K562 (cell line): Measurements from ENCODE around the gene TMEM61. TPM values are rescaled to one million over a fixed set of nuclear protein-coding genes. Genes with fewer than 3 reads are reported as not detected.

Experiments
- ATAC-seq: fragments of 200-7000 bp; cut with Tn5 transposase; 3 replicates; pipeline ENCODE4 v1.9.1; 2020; ENCODE audit warnings: moderate library complexity
- BruUV-seq: library from RNA; stranded (reverse); fragments of 400-500 nt; replicated peaks from 2 replicates; lab custom pipeline; 2021; lab: Mats Ljungman, UMichigan
- CTCF ChIA-PET: fragments of 300-600 bp; formaldehyde crosslinking; extraction: SDS; loops from one replicate; lab custom pipeline; 2021; ENCODE audit warnings: low intra/inter-chr PET ratio; lab: Yijun Ruan, JAX
- POLR2A ChIA-PET: fragments of 300-600, 350-650 bp; sonication (Branson Sonifier 250); formaldehyde crosslinking; extraction: SDS; loops from one replicate; lab custom pipeline; 2021; ENCODE audit warnings: antibody characterized with exemption, inconsistent platforms; lab: Yijun Ruan, JAX
- DNase-seq, 4 experiments: peaks; one replicate each; pipeline versions ENCODE4 v3.0.0 to v3.0.0-alpha.2; 2011 to 2018; ENCODE audit warnings: low spot score in 3 of 4, mixed read lengths in 3 of 4; ENCODE audit errors: extremely low read depth in 1 of 4
- FAIRE-seq: peaks from 2 replicates; lab custom pipeline; 2011; peaks lifted over from hg19 to GRCh38; lab: Jason Lieb, UNC
- H2AFZ ChIP-seq: 2 replicates; pipeline ENCODE4 v1.6.0; 2011; ENCODE audit warnings: low read depth, low read length, control low read depth, inconsistent platforms
- H3K27ac ChIP-seq: fragments of 200-600 bp; 3 replicates; pipeline ENCODE4 v1.8.0; 2011; ENCODE audit warnings: low read depth, mild to moderate bottlenecking, control low read depth, inconsistent platforms, low read length, moderate library complexity, mixed read lengths; ENCODE audit errors: extremely low read depth
- H3K27me3 ChIP-seq, 2 experiments: fragments of 300-600 bp in 1 of 2; 2 replicates in 1 of 2; 3 replicates in 1 of 2; pipeline versions ENCODE4 v1.6.0 to v1.8.0; 2011; ENCODE audit warnings: inconsistent platforms in 2 of 2, low read length in 2 of 2, mild to moderate bottlenecking in 1 of 2, mixed read lengths in 1 of 2, moderate library complexity in 1 of 2; ENCODE audit not compliant: control insufficient read depth in 2 of 2, insufficient read depth in 2 of 2
- H3K36me3 ChIP-seq: fragments of 300-600 bp; 3 replicates; pipeline ENCODE4 v1.8.0; 2011; ENCODE audit warnings: mild to moderate bottlenecking, low read length, inconsistent platforms; ENCODE audit not compliant: control insufficient read depth, insufficient read depth
- H3K4me1 ChIP-seq, 2 experiments: fragments of 200-600 bp in 1 of 2; replicated peaks in 1 of 2; 2 replicates in 1 of 2; 3 replicates in 1 of 2; pipeline versions ENCODE4 v1.5.1 to v1.8.0; 2011; ENCODE audit warnings: inconsistent platforms in 2 of 2, low read length in 2 of 2, mild to moderate bottlenecking in 1 of 2, mixed read lengths in 1 of 2, moderate library complexity in 1 of 2; ENCODE audit not compliant: control insufficient read depth in 2 of 2, insufficient read depth in 2 of 2
- H3K4me2 ChIP-seq: 2 replicates; pipeline ENCODE4 v1.6.1; 2011; ENCODE audit warnings: low read length, control low read depth, inconsistent platforms, mixed read lengths; ENCODE audit not compliant: insufficient read depth
- H3K4me3 ChIP-seq: fragments of 200-600 bp; sonication (generic), shearing (Covaris generic); 2 replicates; pipeline ENCODE4 v1.5.1; 2016; ENCODE audit warnings: control low read depth, inconsistent platforms
- H3K79me2 ChIP-seq: fragments of 200-600 bp; 3 replicates; pipeline ENCODE4 v1.8.0; 2011; ENCODE audit warnings: low read length, inconsistent platforms; ENCODE audit not compliant: control insufficient read depth, insufficient read depth
- H3K9ac ChIP-seq, 2 experiments: 2 replicates each; pipeline versions ENCODE4 v1.6.0 to v1.6.1; 2011; ENCODE audit warnings: low read depth in 2 of 2, low read length in 2 of 2, control low read depth in 1 of 2, inconsistent platforms in 1 of 2, mild to moderate bottlenecking in 1 of 2, mixed read lengths in 1 of 2; ENCODE audit not compliant: insufficient read depth in 1 of 2
- H3K9me1 ChIP-seq: one replicate; pipeline ENCODE4 v1.6.0; 2011; ENCODE audit warnings: inconsistent platforms, mild to moderate bottlenecking, low read length, moderate library complexity; ENCODE audit not compliant: control insufficient read depth, insufficient read depth
- H3K9me3 ChIP-seq: replicated peaks from 2 replicates; pipeline ENCODE4 v1.5.1; 2011; ENCODE audit warnings: low read depth, low read length, inconsistent platforms; ENCODE audit not compliant: control insufficient read depth, insufficient read depth
- H4K20me1 ChIP-seq: replicated peaks from 2 replicates; pipeline ENCODE4 v1.6.1; 2011; ENCODE audit warnings: low read length, inconsistent platforms, mixed read lengths; ENCODE audit not compliant: control insufficient read depth, insufficient read depth
- FOXJ3 ChIP-seq: sonication (generic); formaldehyde crosslinking; IDR thresholded peaks from 2 replicates; pipeline ENCODE4 v1.4.0; 2020; ENCODE audit warnings: mild to moderate bottlenecking, missing genetic modification reagents
- GABPB2 ChIP-seq: fragments of 250-450 bp; sonication (Bioruptor Pico); conservative IDR thresholded peaks from 2 replicates; pipeline ENCODE4 v1.5.1; 2021; ENCODE audit warnings: mild to moderate bottlenecking
- HMG20A ChIP-seq: fragments of 450-650 bp; formaldehyde crosslinking; conservative IDR thresholded peaks from 2 replicates; pipeline ENCODE4 v1.4.0; 2020; ENCODE audit warnings: mild to moderate bottlenecking, mixed read lengths
- KDM4B ChIP-seq, 2 experiments: fragments of 450-650 bp in 1 of 2; sonication (generic) in 1 of 2; IDR thresholded peaks; 2 replicates each; pipeline ENCODE4 v1.6.1; 2016 to 2017; ENCODE audit warnings: borderline replicate concordance in 2 of 2, antibody characterized with exemption in 1 of 2, low read depth in 1 of 2, mild to moderate bottlenecking in 1 of 2
- NFE2L1 ChIP-seq: fragments of 450-650 bp; IDR thresholded peaks from 2 replicates; pipeline ENCODE4 v1.6.1; 2016; ENCODE audit warnings: missing genetic modification characterization, low read depth, mild to moderate bottlenecking, missing compliant biosample characterization, moderate library complexity, borderline replicate concordance
- PHB2 ChIP-seq: fragments of 450-650 bp; IDR thresholded peaks from 2 replicates; pipeline ENCODE4 v1.6.1; 2017; ENCODE audit warnings: low read depth
- PTRF ChIP-seq: fragments of 450-650 bp; IDR thresholded peaks from 2 replicates; pipeline ENCODE4 v1.6.1; 2016; ENCODE audit warnings: mild to moderate bottlenecking, missing genetic modification characterization, missing compliant biosample characterization
- RCOR1 ChIP-seq, 2 experiments: IDR thresholded peaks; 2 replicates each; pipeline ENCODE4 v1.6.1; 2012; ENCODE audit warnings: low read depth in 2 of 2, low read length in 2 of 2, borderline replicate concordance in 1 of 2, improper control_type of control experiment in 1 of 2
- SIX5 ChIP-seq, 2 experiments: IDR thresholded peaks; 2 replicates each; pipeline ENCODE4 v1.6.1; 2011; ENCODE audit warnings: low read length in 2 of 2, borderline replicate concordance in 1 of 2, low read depth in 1 of 2, mild to moderate bottlenecking in 1 of 2, moderate library complexity in 1 of 2; ENCODE audit not compliant: insufficient read depth in 1 of 2
- SMARCA5 ChIP-seq: fragments of 450-650 bp; IDR thresholded peaks from 2 replicates; pipeline ENCODE4 v1.6.1; 2016
- TEAD4 ChIP-seq, 2 experiments: sonication (generic) in 1 of 2; formaldehyde crosslinking in 1 of 2; IDR thresholded peaks; 2 replicates each; pipeline versions ENCODE4 v1.6.1 to v1.8.0; 2012 to 2022; ENCODE audit warnings: borderline replicate concordance in 1 of 2, inconsistent platforms in 1 of 2, low read length in 1 of 2, mild to moderate bottlenecking in 1 of 2, missing genetic modification reagents in 1 of 2
- TOE1 ChIP-seq, 2 experiments: fragments of 450-650 bp in 1 of 2; sonication (generic) in 1 of 2; formaldehyde crosslinking in 1 of 2; IDR thresholded peaks; 2 replicates each; pipeline versions ENCODE4 v1.7.1 to v1.8.0; 2016 to 2022; ENCODE audit warnings: borderline replicate concordance in 2 of 2, mild to moderate bottlenecking in 2 of 2, antibody characterized with exemption in 1 of 2, inconsistent platforms in 1 of 2, low read depth in 1 of 2, missing genetic modification reagents in 1 of 2, moderate library complexity in 1 of 2
- ZFPM2 ChIP-seq: fragments of 250-450 bp; sonication (Bioruptor Pico); IDR thresholded peaks from 2 replicates; pipeline ENCODE4 v1.5.1; 2022; ENCODE audit warnings: mild to moderate bottlenecking
- ZFX ChIP-seq: sonication (generic); formaldehyde crosslinking; IDR thresholded peaks from 2 replicates; pipeline ENCODE4 v1.8.0; 2022; ENCODE audit warnings: mild to moderate bottlenecking, missing genetic modification reagents, moderate library complexity
- ZNF184 ChIP-seq: sonication (generic); formaldehyde crosslinking; IDR thresholded peaks from 2 replicates; pipeline ENCODE4 v1.5.0; 2020; ENCODE audit warnings: missing genetic modification reagents
- ZNF347 ChIP-seq: fragments of 450-650 bp; formaldehyde crosslinking; IDR thresholded peaks from 2 replicates; pipeline ENCODE4 v1.4.0; 2020; ENCODE audit warnings: low read depth, mild to moderate bottlenecking, moderate library complexity
- WGBS: fragments of 100-300 bp; shearing (Covaris generic); methylation state at CpG from one replicate; pipeline ENCODE4 v1.1.6; 2016; ENCODE audit warnings: low coverage, mixed read lengths; ENCODE audit not compliant: insufficient coverage; ENCODE audit errors: missing lambda C conversion rate; 5-methylcytosine and 5-hydroxymethylcytosine counted together
- in situ Hi-C: fragments of 300-500 bp; cut with MboI; formaldehyde crosslinking; loops from 4 replicates; pipeline ENCODE4 v1.15.0; 2018; ENCODE audit warnings: inconsistent platforms, mixed read lengths
- intact Hi-C: fragments of 100-400 bp; cut with micrococcal nuclease; formaldehyde crosslinking; loops from 2 replicates; pipeline ENCODE4 v1.14.2; 2022
- polyA plus RNA-seq, 8 experiments: library from polyadenylated mRNA; depleted of rRNA in 4 of 8; stranded (reverse) in 5 of 8; unstranded in 3 of 8; fragments of >200 nt; fragmentation: Nextera tagmentation in 2 of 8; fragmentation: Illumina TruSeq in 1 of 8; extraction: Ambion mirVana in 2 of 8; extraction: Trizol in 1 of 8; gene quantifications; 2 replicates each; pipeline versions ENCODE4 v1.2.1 to v1.2.3, GENCODE V29; 2011 to 2014; ENCODE audit warnings: inconsistent platforms in 1 of 8, missing spikeins in 1 of 8
- total RNA-seq, 7 experiments: library from RNA; depleted of rRNA in 6 of 7; stranded (reverse); fragments of >200 nt in 6 of 7; fragmentation: Illumina TruSeq in 2 of 7; extraction: Trizol in 2 of 7; gene quantifications; 2 replicates each; pipeline versions ENCODE4 v1.2.1 to v1.2.3, GENCODE V29; 2011 to 2021; ENCODE audit warnings: low replicate concordance in 1 of 7
- TF ChIP-seq, protein P1 (sequence below): sonication (generic); formaldehyde crosslinking; IDR thresholded peaks from 2 replicates; pipeline ENCODE4 v1.5.0; 2020; ENCODE audit warnings: missing genetic modification reagents
- TF ChIP-seq, protein P2 (sequence below): sonication (generic); formaldehyde crosslinking; IDR thresholded peaks from 2 replicates; pipeline ENCODE4 v1.9.0; 2022; ENCODE audit warnings: mild to moderate bottlenecking, missing genetic modification reagents

TMEM61 gene
- total and polyA plus RNA-seq, 9 of the 15 experiments (the other 6 are each of a cell fraction or from before 2014, with no cell fraction given): not detected

DNA sequence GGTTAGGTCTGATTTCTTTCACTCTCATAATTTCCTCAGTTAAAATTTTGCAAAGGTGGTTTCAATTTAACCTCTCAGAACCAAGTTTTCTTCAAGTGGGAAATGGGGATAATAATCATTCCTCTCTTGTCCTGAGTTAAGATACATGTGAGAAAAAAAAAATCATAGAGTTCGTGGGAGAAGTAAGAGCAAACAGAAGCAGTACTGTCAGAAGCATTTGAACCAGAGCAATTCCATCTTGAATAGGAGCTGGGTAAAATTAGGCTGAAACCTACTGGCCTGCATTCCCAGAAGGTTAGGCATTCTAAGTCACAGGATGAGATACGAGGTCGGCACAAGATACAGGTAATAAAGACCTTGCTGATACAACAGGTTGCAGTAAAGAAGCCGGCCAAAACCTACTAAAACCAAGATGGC is 28.6 kb upstream of the TMEM61 start (continued):
- TF ChIP-seq NFE2L1 (tag) (peak; percentile 26; the same call in 1 of the 2 replicates), ZFPM2 (CRISPR knock-in tag) (no peak), SIX5 (IDR thresholded peaks at IDR 0.05; ENCODE audit: borderline replicate concordance in 1 of 2, insufficient read depth in 1 of 2, low read depth in 1 of 2, low read length in 2 of 2) (no peak), TEAD4 (IDR thresholded peaks at IDR 0.05; ENCODE audit: low read length) (no peak), TEAD4 (CRISPR knock-in tag; IDR thresholded peaks at IDR 0.05; ENCODE audit: borderline replicate concordance) (no peak), GABPB2 (CRISPR knock-in tag) (no peak), PTRF (tag) (peak; percentile 80; the same call in 1 of the 2 replicates), ZNF184 (CRISPR knock-in tag) (no peak), FOXJ3 (CRISPR knock-in tag) (no peak), PHB2 (no peak)

DNA sequence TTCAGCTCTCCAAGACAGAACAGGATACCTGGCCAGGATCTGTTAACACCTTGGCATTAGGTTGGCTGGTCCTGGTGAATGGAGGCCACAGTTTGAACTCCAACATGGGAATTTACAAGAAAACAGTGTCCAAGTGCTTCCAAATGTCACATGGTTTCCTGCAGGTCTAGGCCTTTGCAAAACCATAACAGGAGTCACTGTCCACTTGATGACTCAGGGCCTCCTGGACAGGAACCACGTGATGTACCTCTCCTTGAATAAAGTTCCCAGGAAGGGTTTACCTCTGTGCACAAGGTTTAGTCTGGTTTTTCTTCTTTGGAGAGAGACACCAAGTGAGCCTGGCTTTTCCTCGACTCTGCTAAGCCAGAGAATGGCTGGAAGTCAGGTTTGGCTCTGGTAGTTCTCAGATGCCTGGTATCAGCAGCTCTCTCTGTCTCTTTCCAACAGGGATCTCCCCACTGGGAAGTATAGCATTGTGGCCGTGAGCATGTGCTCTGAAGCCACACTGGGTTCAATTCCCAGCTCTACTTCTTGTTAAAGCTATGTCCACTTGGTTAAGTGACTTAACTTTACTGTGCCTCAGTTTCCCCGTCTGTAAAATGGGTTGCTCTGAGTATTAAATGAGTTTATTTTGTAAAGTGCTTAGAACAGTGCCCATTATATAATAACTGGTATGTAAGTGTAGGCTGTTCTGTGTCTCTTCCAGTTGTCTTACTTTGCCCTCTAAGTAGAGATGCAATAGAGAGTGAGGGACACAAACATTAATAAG is 27.3 kb upstream of the TMEM61 start:
- DNase-seq (peak in 1 of 4 experiments; percentile 20), FAIRE-seq (no peak), ATAC-seq (peak; percentile 31; the same call in 2 of the 3 replicates)
- Histone ChIP-seq H3K9ac (no peak overlapping the region), H2AFZ (peak overlapping the region; percentile 79; the same call in 1 of the 2 replicates), H3K4me3 (no peak overlapping the region), H3K9me3 (no peaks in the 10 kb centered on the region; the same call in 1 of the 2 replicates), H3K79me2 (no peaks in the 10 kb centered on the region), H3K27ac (no peak overlapping the region), H4K20me1 (no peaks in the 10 kb centered on the region), H3K4me2 (no peak overlapping the region), H3K4me1 (peaks cover 4 to 7% of the 10 kb centered on the region in 2 experiments; a peak in 4 of 5 replicates), H3K36me3 (no peaks in the 10 kb centered on the region), H3K9me1 (no peaks in the 10 kb centered on the region), H3K27me3 (no peaks in the 10 kb centered on the region; a peak in 2 of 5 replicates)
- WGBS: 8% methylated on average over 4 of the region's 4 CpGs
- CTCF ChIA-PET: no interaction called here
- in situ Hi-C loops: loop anchor here (5.0 kb wide), 1 partner anchor 39 kb away; no protein-coding TSS in a partner anchor
- POLR2A ChIA-PET: no interaction called here
- no TSS peak for BruUV-seq
- intact Hi-C loops: loop anchor here (5.0 to 10.0 kb wide), 2 partner anchors 329 to 382 kb away; no protein-coding TSS in a partner anchor
- TF ChIP-seq HMG20A (CRISPR knock-in tag) (no peak), KDM4B (IDR thresholded peaks at IDR 0.05; ENCODE audit: borderline replicate concordance in 2 of 2, low read depth in 1 of 2) (no peak), ZNF347 (CRISPR knock-in tag) (no peak), SMARCA5 (peak; percentile 53; the same call in 1 of the 2 replicates), ZFX (peak; percentile 46; the same call in 1 of the 2 replicates), RCOR1 (IDR thresholded peaks at IDR 0.05; ENCODE audit: borderline replicate concordance in 1 of 2, low read depth in 2 of 2, low read length in 2 of 2) (peak in 1 of 2 experiments; percentile 57; a peak in 2 of 4 replicates), TOE1 (IDR thresholded peaks at IDR 0.05; ENCODE audit: borderline replicate concordance) (peak; percentile 57; the same call in 1 of the 2 replicates), TOE1 (CRISPR knock-in tag; IDR thresholded peaks at IDR 0.05; ENCODE audit: borderline replicate concordance, low read depth) (no peak)
- TF ChIP-seq, protein P1, sequence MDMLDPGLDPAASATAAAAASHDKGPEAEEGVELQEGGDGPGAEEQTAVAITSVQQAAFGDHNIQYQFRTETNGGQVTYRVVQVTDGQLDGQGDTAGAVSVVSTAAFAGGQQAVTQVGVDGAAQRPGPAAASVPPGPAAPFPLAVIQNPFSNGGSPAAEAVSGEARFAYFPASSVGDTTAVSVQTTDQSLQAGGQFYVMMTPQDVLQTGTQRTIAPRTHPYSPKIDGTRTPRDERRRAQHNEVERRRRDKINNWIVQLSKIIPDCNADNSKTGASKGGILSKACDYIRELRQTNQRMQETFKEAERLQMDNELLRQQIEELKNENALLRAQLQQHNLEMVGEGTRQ (CRISPR knock-in tag): peak; percentile 57
- TF ChIP-seq, protein P2, sequence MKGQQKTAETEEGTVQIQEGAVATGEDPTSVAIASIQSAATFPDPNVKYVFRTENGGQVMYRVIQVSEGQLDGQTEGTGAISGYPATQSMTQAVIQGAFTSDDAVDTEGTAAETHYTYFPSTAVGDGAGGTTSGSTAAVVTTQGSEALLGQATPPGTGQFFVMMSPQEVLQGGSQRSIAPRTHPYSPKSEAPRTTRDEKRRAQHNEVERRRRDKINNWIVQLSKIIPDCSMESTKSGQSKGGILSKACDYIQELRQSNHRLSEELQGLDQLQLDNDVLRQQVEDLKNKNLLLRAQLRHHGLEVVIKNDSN: peak; percentile 68
